Breast epithelium (tissue), 3 donors: ENCODE results near the gene LRRC40.

Experiments
- POLR2AphosphoS5 ChIP-seq, 3 donors: sonication (generic); formaldehyde crosslinking; IDR thresholded peaks; one replicate each; pipeline ENCODE4 v1.6.1; 2017; ENCODE audit warnings: antibody characterized with exemption in 3 of 3
- TF ChIP-seq, protein P1 (sequence below), 3 donors: fragments of 450-650 bp; IDR thresholded peaks; one replicate each; pipeline ENCODE4 v1.5.1; 2016 to 2017; ENCODE audit warnings: antibody characterized with exemption in 3 of 3, mild to moderate bottlenecking in 3 of 3, moderate library complexity in 3 of 3

DNA sequence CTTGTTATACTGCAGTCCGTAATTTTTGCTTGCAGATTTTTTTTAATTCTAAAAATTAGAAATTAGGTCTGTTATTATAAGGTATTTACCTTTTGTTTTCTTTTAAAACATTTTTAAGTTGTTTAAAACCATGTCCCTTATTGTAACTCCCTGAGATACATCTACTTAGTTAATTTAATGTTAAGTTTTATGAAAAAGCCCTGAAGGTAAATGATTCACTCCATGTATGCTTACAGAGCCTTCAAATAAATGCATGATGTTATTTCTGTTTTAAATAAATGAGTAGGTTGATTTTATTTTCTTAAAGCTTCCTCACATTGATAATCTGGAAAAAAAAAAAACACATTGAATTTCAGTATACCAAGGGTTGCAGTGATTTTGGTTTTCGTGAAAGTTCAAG, 23.3 kb upstream of the LRRC40 start:
- TF ChIP-seq, protein P1, sequence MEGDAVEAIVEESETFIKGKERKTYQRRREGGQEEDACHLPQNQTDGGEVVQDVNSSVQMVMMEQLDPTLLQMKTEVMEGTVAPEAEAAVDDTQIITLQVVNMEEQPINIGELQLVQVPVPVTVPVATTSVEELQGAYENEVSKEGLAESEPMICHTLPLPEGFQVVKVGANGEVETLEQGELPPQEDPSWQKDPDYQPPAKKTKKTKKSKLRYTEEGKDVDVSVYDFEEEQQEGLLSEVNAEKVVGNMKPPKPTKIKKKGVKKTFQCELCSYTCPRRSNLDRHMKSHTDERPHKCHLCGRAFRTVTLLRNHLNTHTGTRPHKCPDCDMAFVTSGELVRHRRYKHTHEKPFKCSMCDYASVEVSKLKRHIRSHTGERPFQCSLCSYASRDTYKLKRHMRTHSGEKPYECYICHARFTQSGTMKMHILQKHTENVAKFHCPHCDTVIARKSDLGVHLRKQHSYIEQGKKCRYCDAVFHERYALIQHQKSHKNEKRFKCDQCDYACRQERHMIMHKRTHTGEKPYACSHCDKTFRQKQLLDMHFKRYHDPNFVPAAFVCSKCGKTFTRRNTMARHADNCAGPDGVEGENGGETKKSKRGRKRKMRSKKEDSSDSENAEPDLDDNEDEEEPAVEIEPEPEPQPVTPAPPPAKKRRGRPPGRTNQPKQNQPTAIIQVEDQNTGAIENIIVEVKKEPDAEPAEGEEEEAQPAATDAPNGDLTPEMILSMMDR (IDR thresholded peaks at IDR 0.05): no peak
- no peak for TF ChIP-seq POLR2AphosphoS5 (IDR thresholded peaks at IDR 0.05)
